GM18499 (cell line): ENCODE measurements around the gene XRCC5.
A peak's percentile ranks its signal among the peaks of the same experiment; 100 is the strongest.

Experiments
- ATAC-seq: cut with Tn5 transposase; IDR thresholded peaks from one replicate; pipeline ENCODE4 v1.9.1; 2021; ENCODE audit warnings: moderate number of reproducible peaks; ENCODE audit not compliant: insufficient read depth, unreplicated experiment

Gene XRCC5

GRCh38 chr2:216083464-216084281, 25.5 kb upstream of the XRCC5 start:
- no peak for ATAC-seq

- no peak for ATAC-seq
Observed at GRCh38 chr2:216084547-216084946, 24.6 kb upstream of the XRCC5 start.

- no peak for ATAC-seq
Observed at GRCh38 chr2:216086207-216086893, 22.8 kb upstream of the XRCC5 start.

- peak; percentile 74 for ATAC-seq
Observed at GRCh38 chr2:216090369-216090786, 18.8 kb upstream of the XRCC5 start.

GRCh38 chr2:216092646-216093045, 16.5 kb upstream of the XRCC5 start:
- ATAC-seq = no peak

GRCh38 chr2:216094701-216095100, 14.4 kb upstream of the XRCC5 start:
- no peak for ATAC-seq

- ATAC-seq = no peak
Observed at GRCh38 chr2:216098421-216099334, 10.5 kb upstream of the XRCC5 start.

GRCh38 chr2:216101109-216101508, 8.0 kb upstream of the XRCC5 start:
- ATAC-seq = no peak

- no peak for ATAC-seq
Observed at GRCh38 chr2:216103213-216103612, 5.9 kb upstream of the XRCC5 start.

GRCh38 chr2:216104691-216105090, 4.5 kb upstream of the XRCC5 start:
- no peak for ATAC-seq

GRCh38 chr2:216107320-216107719, 1.8 kb upstream of the XRCC5 start:
- no peak for ATAC-seq

- ATAC-seq = no peak
Observed at GRCh38 chr2:216107760-216108159, 1.4 kb upstream of the XRCC5 start.

GRCh38 chr2:216108310-216108966, 710 bp upstream of the XRCC5 start:
- ATAC-seq = no peak

- no peak for ATAC-seq
Observed at GRCh38 chr2:216109962-216110614, 940 bp downstream of the XRCC5 start.

- ATAC-seq = no peak
Observed at GRCh38 chr2:216110620-216111019, 1.5 kb downstream of the XRCC5 start.

- ATAC-seq = no peak
Observed at GRCh38 chr2:216111122-216111521, 2.0 kb downstream of the XRCC5 start.

GRCh38 chr2:216112926-216113325, 3.8 kb downstream of the XRCC5 start:
- no peak for ATAC-seq

GRCh38 chr2:216113572-216113971, 4.4 kb downstream of the XRCC5 start:
- ATAC-seq = peak; percentile 68

GRCh38 chr2:216114382-216114713, 5.2 kb downstream of the XRCC5 start:
- ATAC-seq = no peak
